ENCODE data around the gene CCNQ. TPM values are rescaled to one million over a fixed set of nuclear protein-coding genes. Genes with fewer than 3 reads are reported as not detected.

CCNQ gene
- total and polyA plus RNA-seq, 2 donors (not counting 1 experiment from before 2014, with no cell fraction given), result 31.8 to 66.0 TPM

- H3K9ac ChIP-seq (ENCODE audit: low read length), result no peak overlapping the region
- ATAC-seq (ENCODE audit: low read depth) (no peak), DNase-seq (no peak)
- Mint-ChIP-seq H3K4me3 (no peak overlapping the region), H3K27ac (no peak overlapping the region), H3K4me1 (no peaks in the 10 kb centered on the region), H3K9me3 (ENCODE audit: insufficient read depth) (no peaks in the 10 kb centered on the region), H3K27me3 (no peaks in the 10 kb centered on the region)
- H3K4me2 ChIP-seq (replicated peaks; ENCODE audit: low read depth, low read length, poor library complexity, severe bottlenecking), result no peak overlapping the region
- H4K20me1 ChIP-seq (ENCODE audit: control insufficient read depth, insufficient read depth, low read length, poor library complexity, severe bottlenecking), result no peaks in the 10 kb centered on the region
- no peak overlapping the region for H3K4me3 ChIP-seq (ENCODE audit: control extremely low read depth in 1 of 5, extremely low read depth in 1 of 5, insufficient read depth in 1 of 5, low read depth in 2 of 5, low read length in 4 of 5)
- H3K27me3 ChIP-seq (replicated peaks in 1 of 4; ENCODE audit: control extremely low read depth in 1 of 4, control insufficient read depth in 3 of 4, insufficient read depth in 4 of 4, low read length in 3 of 4), result no peaks in the 10 kb centered on the region
- H3K4me1 ChIP-seq (ENCODE audit: control insufficient read depth in 2 of 2, insufficient read depth in 2 of 2, low read length in 2 of 2), result no peaks in the 10 kb centered on the region
- WGBS (ENCODE audit: insufficient coverage), result 92% methylated on average over 10 of the region's 19 CpGs
- ChIA-PET POLR2A (interaction anchor here (0.5 kb wide), 1 partner anchor 9 kb away, joined by 3 read pairs; no protein-coding TSS in a partner anchor), CTCF (interaction anchor here (1.6 to 9.2 kb wide), 2 partner anchors 11 to 107 kb away, joined by 3 to 97 read pairs; no protein-coding TSS in a partner anchor)
- no peak overlapping the region for H2AFZ ChIP-seq (ENCODE audit: insufficient read depth, low read depth, low read length, poor library complexity, severe bottlenecking)
- H3K9me3 ChIP-seq (ENCODE audit: control extremely low read depth in 1 of 3, control insufficient read depth in 2 of 3, insufficient read depth in 1 of 3, low read length in 2 of 3), result no peaks in the 10 kb centered on the region
- intact Hi-C loops (cut with micrococcal nuclease), result no loop called here
- no peak for TF ChIP-seq EZH2 (IDR thresholded peaks at IDR 0.05; ENCODE audit: borderline replicate concordance, insufficient read depth, low read depth, low read length, poor library complexity, severe bottlenecking)
- no peak for TF ChIP-seq CTCF (IDR thresholded peaks at IDR 0.05)
- no peak overlapping the region for H3K27ac ChIP-seq (ENCODE audit: low read length in 2 of 2)
- no peaks in the 10 kb centered on the region for H3K36me3 ChIP-seq (replicated peaks in 1 of 2; ENCODE audit: control extremely low read depth in 1 of 2, control insufficient read depth in 1 of 2, extremely low read depth in 1 of 2, insufficient read depth in 2 of 2, low read length in 1 of 2)
- H3K79me2 ChIP-seq (ENCODE audit: control insufficient read depth, insufficient read depth, low read length), result no peaks in the 10 kb centered on the region
These were observed 41.2 kb downstream of the CCNQ start for GRCh38 chrX:153557618-153558355.

GRCh38 chrX:153556767-153557166 is 42.2 kb downstream of the CCNQ start:
- Mint-ChIP-seq H3K4me3 (no peak overlapping the region), H3K9me3 (ENCODE audit: insufficient read depth) (no peaks in the 10 kb centered on the region), H3K27me3 (no peaks in the 10 kb centered on the region), H3K27ac (no peak overlapping the region), H3K4me1 (no peaks in the 10 kb centered on the region)
- ATAC-seq (ENCODE audit: low read depth) (no peak), DNase-seq (no peak)
- Histone ChIP-seq H4K20me1 (ENCODE audit: control insufficient read depth, insufficient read depth, low read length, poor library complexity, severe bottlenecking) (no peaks in the 10 kb centered on the region), H3K79me2 (ENCODE audit: control insufficient read depth, insufficient read depth, low read length) (no peaks in the 10 kb centered on the region), H3K4me2 (replicated peaks; ENCODE audit: low read depth, low read length, poor library complexity, severe bottlenecking) (no peak overlapping the region), H3K4me3 (ENCODE audit: control extremely low read depth in 1 of 5, extremely low read depth in 1 of 5, insufficient read depth in 1 of 5, low read depth in 2 of 5, low read length in 4 of 5) (no peak overlapping the region), H3K9me3 (ENCODE audit: control extremely low read depth in 1 of 3, control insufficient read depth in 2 of 3, insufficient read depth in 1 of 3, low read length in 2 of 3) (no peaks in the 10 kb centered on the region), H3K27ac (ENCODE audit: low read length in 2 of 2) (no peak overlapping the region), H2AFZ (ENCODE audit: insufficient read depth, low read depth, low read length, poor library complexity, severe bottlenecking) (no peak overlapping the region), H3K36me3 (replicated peaks in 1 of 2; ENCODE audit: control extremely low read depth in 1 of 2, control insufficient read depth in 1 of 2, extremely low read depth in 1 of 2, insufficient read depth in 2 of 2, low read length in 1 of 2) (no peaks in the 10 kb centered on the region), H3K4me1 (ENCODE audit: control insufficient read depth in 2 of 2, insufficient read depth in 2 of 2, low read length in 2 of 2) (no peaks in the 10 kb centered on the region), H3K27me3 (replicated peaks in 1 of 4; ENCODE audit: control extremely low read depth in 1 of 4, control insufficient read depth in 3 of 4, insufficient read depth in 4 of 4, low read length in 3 of 4) (no peaks in the 10 kb centered on the region), H3K9ac (ENCODE audit: low read length) (no peak overlapping the region)
- CTCF ChIA-PET, result interaction anchor here (0.8 to 9.2 kb wide), 4 partner anchors 10 to 108 kb away, joined by 3 to 97 read pairs (median 4); no protein-coding TSS in a partner anchor
- intact Hi-C loops (cut with micrococcal nuclease), result no loop called here
- WGBS (ENCODE audit: insufficient coverage), result 82% methylated on average over 7 of the region's 12 CpGs
- TF ChIP-seq EZH2 (IDR thresholded peaks at IDR 0.05; ENCODE audit: borderline replicate concordance, insufficient read depth, low read depth, low read length, poor library complexity, severe bottlenecking) (no peak), CTCF (IDR thresholded peaks at IDR 0.05) (no peak)
- POLR2A ChIA-PET, result no interaction called here
